DMS53 treated with DMSO at 0.1 percent for 48 hours (cell line): ENCODE data around the gene ARMC12.

ENCODE experiments used
- DNase-seq: peaks from one replicate; lab custom pipeline; 2025; ENCODE audit not compliant: unreplicated experiment; lab: John Stamatoyannopoulos, UW

The ARMC12 gene

GRCh38 chr6:35774116-35774794, 37.4 kb downstream of the ARMC12 start:
- no peak for DNase-seq

GRCh38 chr6:35775031-35775430, 38.2 kb downstream of the ARMC12 start:
- no peak for DNase-seq

- DNase-seq = no peak
Measured at GRCh38 chr6:35776364-35777215, 39.8 kb downstream of the ARMC12 start, which contains the start of gene CLPSL2. Gene CLPSL2 (plus strand): TSS chr6:35776598. CDS start chr6:35776619, 21 bp downstream.

- DNase-seq = no peak
Measured at GRCh38 chr6:35777356-35778102, 40.7 kb downstream of the ARMC12 start.

- DNase-seq = no peak
Measured at GRCh38 chr6:35778437-35778836, 41.6 kb downstream of the ARMC12 start.

GRCh38 chr6:35780719-35781118, 43.9 kb downstream of the ARMC12 start, which contains the start of gene CLPSL1:
Gene CLPSL1 (plus strand): TSS chr6:35781019. CDS start chr6:35781111, 92 bp downstream.
- no peak for DNase-seq

GRCh38 chr6:35781290-35781689, 44.5 kb downstream of the ARMC12 start:
- DNase-seq = no peak

GRCh38 chr6:35782424-35782823, 45.6 kb downstream of the ARMC12 start:
- no peak for DNase-seq

- DNase-seq = no peak
Measured at GRCh38 chr6:35784200-35784599, 47.4 kb downstream of the ARMC12 start.

- no peak for DNase-seq
Measured at GRCh38 chr6:35786272-35786671, 49.4 kb downstream of the ARMC12 start.

GRCh38 chr6:35786810-35787209, 50.0 kb downstream of the ARMC12 start:
- DNase-seq = no peak

GRCh38 chr6:35787266-35788218, 50.7 kb downstream of the ARMC12 start:
- no peak for DNase-seq

- no peak for DNase-seq
Measured at GRCh38 chr6:35788423-35788982, 51.7 kb downstream of the ARMC12 start.

- DNase-seq = no peak
Measured at GRCh38 chr6:35790683-35791082, 53.9 kb downstream of the ARMC12 start.

- DNase-seq = no peak
Measured at GRCh38 chr6:35794536-35795452, 58.0 kb downstream of the ARMC12 start.

- no peak for DNase-seq
Measured at GRCh38 chr6:35795453-35796071, 58.7 kb downstream of the ARMC12 start.

GRCh38 chr6:35796236-35796635, 59.4 kb downstream of the ARMC12 start:
- DNase-seq = no peak

- DNase-seq = no peak
Measured at GRCh38 chr6:35797837-35798526, 61.1 kb downstream of the ARMC12 start.
